K562 (cell line): ENCODE data around the gene TOX2. TPM values are rescaled to one million over a fixed set of nuclear protein-coding genes. Genes with fewer than 3 reads are reported as not detected.

Experiments used
- ARID1B ChIP-seq: fragments of 450-650 bp; IDR thresholded peaks from 2 replicates; pipeline ENCODE4 v1.6.1; 2016; ENCODE audit warnings: antibody characterized with exemption, mild to moderate bottlenecking, inconsistent platforms
- DIDO1 ChIP-seq: fragments of 450-650 bp; IDR thresholded peaks from 2 replicates; pipeline ENCODE4 v1.6.1; 2016; ENCODE audit warnings: low read depth, missing biosample characterization, missing genetic modification characterization
- ELF2 ChIP-seq: fragments of 250-450 bp; sonication (Bioruptor Pico); IDR thresholded peaks from 2 replicates; pipeline ENCODE4 v1.5.0; 2021; ENCODE audit warnings: mild to moderate bottlenecking
- JUNB ChIP-seq: fragments of 450-650 bp; formaldehyde crosslinking; conservative IDR thresholded peaks from 2 replicates; pipeline ENCODE4 v1.4.0; 2020; ENCODE audit warnings: mild to moderate bottlenecking
- KDM5B ChIP-seq: fragments of 200-600 bp; sonication (generic); IDR thresholded peaks from 2 replicates; pipeline ENCODE4 v1.6.1; 2012; ENCODE audit warnings: low read depth, mild to moderate bottlenecking, moderate library complexity, low read length, control low read depth, inconsistent platforms; ENCODE audit not compliant: insufficient replicate concordance
- MBD2 ChIP-seq: sonication (generic); IDR thresholded peaks from 2 replicates; pipeline ENCODE4 v1.6.1; 2016; ENCODE audit warnings: low read depth, borderline replicate concordance
- POLR2AphosphoS5 ChIP-seq: IDR thresholded peaks from 2 replicates; pipeline ENCODE4 v1.6.1; 2011; ENCODE audit warnings: mild to moderate bottlenecking, low read depth, low read length, moderate library complexity; ENCODE audit not compliant: control insufficient read depth, insufficient read depth
- RBM22 ChIP-seq: fragments of 200-400 bp; formaldehyde crosslinking; IDR thresholded peaks from 2 replicates; pipeline ENCODE4 v1.6.1; 2018; ENCODE audit warnings: low read length, low read depth; ENCODE audit not compliant: poor library complexity, severe bottlenecking
- SNIP1 ChIP-seq: fragments of 450-650 bp; IDR thresholded peaks from 2 replicates; pipeline ENCODE4 v1.7.1; 2017; ENCODE audit warnings: low read depth, mild to moderate bottlenecking
- TOE1 ChIP-seq, 2 experiments: fragments of 450-650 bp in 1 of 2; sonication (generic) in 1 of 2; formaldehyde crosslinking in 1 of 2; IDR thresholded peaks; 2 replicates each; pipeline versions ENCODE4 v1.7.1 to v1.8.0; 2016 to 2022; ENCODE audit warnings: borderline replicate concordance in 2 of 2, mild to moderate bottlenecking in 2 of 2, antibody characterized with exemption in 1 of 2, inconsistent platforms in 1 of 2, low read depth in 1 of 2, missing genetic modification reagents in 1 of 2, moderate library complexity in 1 of 2
- USF1 ChIP-seq: sonication (generic); formaldehyde crosslinking; IDR thresholded peaks from 2 replicates; pipeline ENCODE4 v1.9.0; 2022; ENCODE audit warnings: mild to moderate bottlenecking, missing genetic modification reagents
- ZHX1 ChIP-seq: fragments of 150-350 bp; conservative IDR thresholded peaks from 2 replicates; pipeline ENCODE4 v1.6.1; 2014; ENCODE audit warnings: low read length
- ZNF23 ChIP-seq: fragments of 250-450 bp; sonication (Bioruptor Pico); IDR thresholded peaks from 2 replicates; pipeline ENCODE4 v1.4.0; 2020; ENCODE audit warnings: mild to moderate bottlenecking
- ZNF280A ChIP-seq: fragments of 450-650 bp; IDR thresholded peaks from 2 replicates; pipeline ENCODE4 v1.6.1; 2018; ENCODE audit warnings: mild to moderate bottlenecking, low read depth; ENCODE audit not compliant: partially characterized antibody
- ZNF609 ChIP-seq: sonication (generic); formaldehyde crosslinking; IDR thresholded peaks from 2 replicates; pipeline ENCODE4 v1.8.1; 2023; ENCODE audit warnings: missing genetic modification reagents, mild to moderate bottlenecking, borderline replicate concordance
- polyA plus RNA-seq, 8 experiments: library from polyadenylated mRNA; depleted of rRNA in 4 of 8; stranded (reverse) in 5 of 8; unstranded in 3 of 8; fragments of >200 nt; fragmentation: Nextera tagmentation in 2 of 8; fragmentation: Illumina TruSeq in 1 of 8; extraction: Ambion mirVana in 2 of 8; extraction: Trizol in 1 of 8; gene quantifications; 2 replicates each; pipeline versions ENCODE4 v1.2.1 to v1.2.3, GENCODE V29; 2011 to 2014; ENCODE audit warnings: inconsistent platforms in 1 of 8, missing spikeins in 1 of 8
- total RNA-seq, 7 experiments: library from RNA; depleted of rRNA in 6 of 7; stranded (reverse); fragments of >200 nt in 6 of 7; fragmentation: Illumina TruSeq in 2 of 7; extraction: Trizol in 2 of 7; gene quantifications; 2 replicates each; pipeline versions ENCODE4 v1.2.1 to v1.2.3, GENCODE V29; 2011 to 2021; ENCODE audit warnings: low replicate concordance in 1 of 7

TOX2 gene
- total and polyA plus RNA-seq, 9 of the 15 experiments (the other 6 are each of a cell fraction or from before 2014, with no cell fraction given): not detected

- TF ChIP-seq ZHX1 (no peak), USF1 (CRISPR knock-in tag) (peak; percentile 92), ARID1B (no peak), MBD2 (peak; percentile 55; the same call in 1 of the 2 replicates), POLR2AphosphoS5 (no peak), ZNF280A (no peak), DIDO1 (tag) (no peak), ZNF23 (CRISPR knock-in tag) (no peak), ZNF609 (CRISPR knock-in tag) (no peak), TOE1 (IDR thresholded peaks at IDR 0.05; ENCODE audit: borderline replicate concordance) (no peak), TOE1 (CRISPR knock-in tag; IDR thresholded peaks at IDR 0.05; ENCODE audit: borderline replicate concordance, low read depth) (no peak), KDM5B (no peak), JUNB (CRISPR knock-in tag) (no peak), ELF2 (CRISPR knock-in tag) (no peak), SNIP1 (no peak), RBM22 (no peak)
Measured at GRCh38 chr20:44089987-44090674, 175.5 kb downstream of the TOX2 start (continued).
